ENCODE measurements around the gene SCAPER.
"Not testable (repeated sequence)": the region's sequence is repeated elsewhere in the genome, so short reads cannot be mapped to it uniquely, and the experiment has no call there.

The SCAPER gene

GRCh38 chr15:76576523-76577279, 328.4 kb downstream of the SCAPER start:
- peak; percentile 73 for DNase-seq (ENCODE audit: low read depth)

- no peak for DNase-seq (ENCODE audit: low read depth)
Observed at GRCh38 chr15:76575679-76576078, 329.5 kb downstream of the SCAPER start.

DNA sequence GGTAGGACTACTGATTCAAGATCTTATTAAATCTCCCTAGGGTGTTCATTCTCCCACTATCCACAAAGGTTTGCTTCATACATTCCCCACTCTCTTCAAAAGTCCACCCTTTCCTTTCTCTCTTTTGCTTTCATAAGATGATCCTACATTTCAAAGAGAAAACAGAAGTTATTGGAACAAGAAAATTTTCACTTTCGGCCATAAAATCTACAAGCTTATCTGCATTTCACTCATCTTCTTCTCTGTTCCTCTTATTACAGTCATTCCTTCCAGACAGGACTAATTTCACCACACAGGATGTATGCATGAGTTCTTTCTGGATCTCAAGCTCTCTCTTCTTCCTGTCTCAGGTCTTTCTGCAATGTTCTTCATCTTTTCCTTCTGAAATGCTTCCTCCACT, 329.9 kb downstream of the SCAPER start:
- DNase-seq (ENCODE audit: low read depth) = no peak

- no peak for DNase-seq (ENCODE audit: low read depth)
Observed at GRCh38 chr15:76572983-76573314, 332.2 kb downstream of the SCAPER start.

GRCh38 chr15:76566276-76566675, 338.9 kb downstream of the SCAPER start:
- DNase-seq (ENCODE audit: low read depth) = no peak

GRCh38 chr15:76565366-76565765, 339.8 kb downstream of the SCAPER start:
- peak; percentile 23 for DNase-seq (ENCODE audit: low read depth)

DNA sequence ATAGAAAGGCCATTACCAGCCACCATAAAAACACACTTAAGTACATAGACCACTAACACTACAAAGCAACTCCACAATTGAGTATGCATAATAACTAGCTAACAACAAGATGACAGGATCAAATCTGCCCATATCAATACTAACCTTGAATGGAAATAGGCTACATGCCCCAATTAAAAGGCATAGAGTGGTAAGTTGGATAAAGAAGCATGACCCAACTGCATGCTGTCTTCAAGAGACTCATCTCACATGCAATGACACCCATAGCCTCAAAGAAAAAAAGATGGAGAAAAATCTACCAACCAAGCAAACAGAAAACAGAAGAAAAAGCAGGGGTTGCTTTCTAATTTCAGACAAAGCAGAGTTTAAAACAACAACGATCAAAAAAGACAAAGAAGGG, 349.9 kb downstream of the SCAPER start:
- DNase-seq (ENCODE audit: low read depth) = no peak

GRCh38 chr15:76553564-76553963, 351.6 kb downstream of the SCAPER start:
- DNase-seq (ENCODE audit: low read depth) = no peak

DNA sequence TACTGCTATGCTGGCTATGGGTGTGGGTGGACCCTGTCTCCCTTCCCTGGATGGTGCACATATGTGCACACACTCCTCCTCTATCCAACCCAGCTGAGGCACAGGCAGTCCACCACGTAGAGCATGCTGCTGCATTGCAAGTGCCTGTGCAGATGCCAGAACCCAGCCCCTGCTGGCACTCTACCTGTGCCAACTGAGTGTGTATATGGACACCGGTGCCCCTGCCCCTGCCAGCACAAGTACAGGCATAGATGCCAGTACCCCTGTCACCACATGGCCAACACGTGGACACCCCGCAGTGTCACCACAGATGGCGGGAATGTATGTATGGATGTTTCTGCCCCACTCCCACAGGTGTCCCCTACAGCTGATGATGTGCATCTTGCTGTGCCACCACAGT, 352.0 kb downstream of the SCAPER start:
- DNase-seq (ENCODE audit: low read depth) = no peak

DNA sequence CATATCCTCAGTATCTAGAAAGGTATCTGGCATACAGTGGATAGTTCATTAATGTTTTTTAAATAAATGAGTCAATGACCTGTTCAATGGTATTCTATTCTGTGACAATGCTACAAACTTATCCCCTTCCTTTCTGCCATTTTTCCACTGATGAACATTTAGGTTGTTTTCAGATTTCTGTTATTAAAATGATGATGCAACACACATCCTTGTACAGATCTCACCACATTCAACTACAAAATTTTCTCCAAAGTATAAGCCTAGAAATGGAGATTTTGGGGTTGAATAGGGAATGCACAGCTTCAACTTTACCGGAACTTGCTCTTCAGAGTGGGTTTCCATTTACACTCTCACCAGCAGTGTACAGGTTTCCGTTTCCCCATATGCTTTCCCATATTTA, 358.3 kb downstream of the SCAPER start:
- DNase-seq (ENCODE audit: low read depth) = no peak

- DNase-seq (ENCODE audit: low read depth) = peak; percentile 28
Observed at GRCh38 chr15:76533995-76534394, 371.1 kb downstream of the SCAPER start.

DNA sequence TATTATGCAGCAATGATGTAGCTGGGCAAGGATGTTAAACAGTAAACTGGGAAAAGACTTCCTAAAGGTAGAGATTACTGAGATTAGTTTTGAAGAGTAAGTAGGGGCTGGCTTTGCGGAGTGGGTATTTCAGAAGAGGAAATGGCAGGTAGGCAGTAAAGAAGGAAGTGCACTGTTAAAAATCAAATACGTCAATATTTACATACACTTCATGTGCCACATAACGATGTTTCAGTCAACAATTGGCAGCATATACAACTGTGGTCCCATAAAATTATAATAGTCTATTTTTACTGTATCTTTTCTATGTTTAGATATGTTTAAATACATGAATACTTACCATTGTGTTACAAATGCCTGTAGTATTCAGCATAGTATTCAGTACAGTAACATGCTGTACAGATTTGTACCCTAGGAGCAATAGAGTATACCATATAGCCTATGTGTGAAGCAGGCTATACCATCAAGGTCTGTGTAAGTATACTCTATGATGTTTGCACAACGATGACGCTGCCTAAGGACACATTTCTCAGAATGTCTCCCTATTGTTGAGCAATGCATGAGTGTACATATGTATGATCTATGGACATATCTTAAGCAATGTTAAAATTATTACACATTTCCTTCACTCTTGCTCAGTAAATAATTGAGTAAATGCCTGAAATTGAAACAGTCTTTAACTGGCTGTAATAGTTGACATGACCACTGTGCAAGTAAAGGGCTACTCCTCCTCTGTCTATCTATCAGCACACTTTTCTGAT, 371.9 kb downstream of the SCAPER start:
- DNase-seq (ENCODE audit: low read depth) = peak; percentile 74

GRCh38 chr15:76529911-76530310, 375.2 kb downstream of the SCAPER start:
- peak; percentile 49 for DNase-seq (ENCODE audit: low read depth)

DNA sequence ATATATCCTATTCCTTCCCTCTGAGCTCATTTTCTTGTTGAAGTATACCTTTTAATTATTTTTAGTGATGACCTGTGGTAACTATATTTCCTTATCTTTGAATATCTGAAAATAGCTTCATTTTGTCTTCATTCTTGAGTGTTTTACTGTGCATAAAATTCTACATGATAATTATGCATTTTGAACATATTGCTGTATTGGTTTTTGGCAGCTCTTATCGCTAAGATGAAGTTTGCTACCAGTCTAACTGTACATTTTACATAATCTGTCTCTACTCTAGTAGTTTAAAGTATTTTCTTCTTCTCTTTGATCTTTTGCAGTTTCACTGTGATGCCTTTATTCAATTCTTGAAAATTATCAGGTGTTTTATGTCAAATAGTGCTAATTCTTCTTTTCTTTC, 379.0 kb downstream of the SCAPER start:
- no peak for DNase-seq (ENCODE audit: low read depth)

- no peak for DNase-seq (ENCODE audit: low read depth)
Observed at GRCh38 chr15:76517910-76518309, 387.2 kb downstream of the SCAPER start.

GRCh38 chr15:76514282-76514681, 390.9 kb downstream of the SCAPER start:
- no peak for DNase-seq (ENCODE audit: low read depth)

- DNase-seq (ENCODE audit: low read depth) = peak; percentile 24
Observed at GRCh38 chr15:76512971-76513370, 392.2 kb downstream of the SCAPER start.

DNA sequence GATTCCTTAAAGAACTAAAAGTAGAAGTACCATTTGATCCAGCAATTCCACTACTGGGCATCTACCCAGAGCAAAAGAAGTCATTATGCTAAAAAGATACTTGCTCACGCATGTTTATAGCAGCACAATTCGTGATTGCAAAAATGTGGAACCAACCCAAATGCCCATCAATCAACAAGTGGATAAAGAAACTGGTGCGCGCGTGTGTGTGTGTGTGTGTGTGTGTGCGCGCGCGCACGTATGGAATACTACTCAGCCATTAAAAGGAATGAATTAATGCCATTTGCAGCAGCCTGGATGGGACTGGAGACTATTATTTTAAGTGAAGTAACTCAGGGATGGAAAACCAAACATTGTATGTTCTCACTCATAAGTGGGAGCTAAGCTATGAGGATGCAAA, 394.5 kb downstream of the SCAPER start:
- DNase-seq (ENCODE audit: low read depth) = not testable (repeated sequence)

- DNase-seq (ENCODE audit: low read depth) = no peak
Observed at GRCh38 chr15:76503804-76504203, 401.3 kb downstream of the SCAPER start.

DNA sequence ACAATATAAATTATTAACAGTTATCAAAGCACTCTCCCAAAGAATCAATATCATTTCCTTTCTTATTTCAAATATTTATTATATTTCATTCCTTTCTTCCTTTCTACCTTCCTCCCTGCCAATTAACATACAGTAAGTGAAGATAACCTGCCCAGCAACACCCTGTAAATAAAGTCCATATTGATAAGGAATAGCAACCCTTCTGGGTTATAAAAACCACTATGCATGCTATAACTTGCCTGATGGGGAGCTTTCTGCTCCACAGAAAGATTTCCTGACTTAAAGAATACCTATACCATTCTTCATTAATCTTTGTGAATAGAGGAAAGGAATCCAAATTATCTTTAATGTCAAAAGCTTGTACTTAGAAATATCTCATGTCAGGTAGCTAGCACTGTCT, 402.0 kb downstream of the SCAPER start:
- no peak for DNase-seq (ENCODE audit: low read depth)

DNA sequence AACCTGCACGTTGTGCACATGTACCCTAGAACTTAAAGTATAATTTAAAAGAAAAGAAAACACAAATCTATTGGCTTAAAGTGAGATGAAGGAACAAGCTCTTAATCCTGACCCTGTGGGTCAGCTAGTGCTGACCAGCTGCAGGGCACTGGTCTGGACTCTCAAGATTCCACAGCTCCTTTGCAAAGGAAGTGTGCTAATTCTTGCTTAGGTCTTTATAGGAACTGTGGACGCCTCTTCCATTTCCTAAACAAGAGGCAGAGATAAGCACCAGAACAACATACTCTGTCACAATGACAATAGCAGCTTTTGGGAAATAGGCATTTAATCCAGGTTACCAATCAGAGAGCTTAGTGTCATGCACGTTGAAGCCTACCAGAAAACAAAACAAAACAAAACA, 402.5 kb downstream of the SCAPER start:
- no peak for DNase-seq (ENCODE audit: low read depth)

DNA sequence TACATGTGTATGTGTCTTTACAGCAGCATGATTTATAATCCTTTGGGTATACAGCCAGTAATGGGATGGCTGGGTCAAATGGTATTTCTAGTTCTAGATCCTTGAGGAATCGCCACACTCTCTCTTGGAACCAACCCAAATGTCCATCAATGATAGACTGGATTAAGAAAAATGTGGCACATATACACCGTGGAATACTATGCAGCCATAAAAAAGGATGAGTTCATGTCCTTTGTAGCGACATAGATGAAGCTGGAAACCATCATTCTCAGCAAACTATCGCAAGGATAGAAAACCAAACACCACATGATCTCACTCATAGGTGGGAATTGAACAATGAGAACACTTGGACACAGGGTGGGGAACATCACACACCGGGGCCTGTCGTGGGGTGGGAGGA, 403.0 kb downstream of the SCAPER start:
- DNase-seq (ENCODE audit: low read depth) = not testable (repeated sequence)

GRCh38 chr15:76501726-76502125, 403.4 kb downstream of the SCAPER start:
- DNase-seq (ENCODE audit: low read depth) = peak; percentile 58

- DNase-seq (ENCODE audit: low read depth) = no peak
Observed at GRCh38 chr15:76501011-76501410, 404.1 kb downstream of the SCAPER start.

All from amniotic epithelial cell (primary cell).